Neural cell (in vitro differentiated cells): Measurements from ENCODE around the gene TSPAN33.

Experiments
- EZH2 ChIP-seq: fragments of 200-600, 300-800 bp; shearing (Covaris generic), sonication (generic); IDR thresholded peaks from 2 replicates; pipeline ENCODE4 v1.6.1; 2014; ENCODE audit warnings: antibody characterized with exemption, low read length, borderline replicate concordance, mild to moderate bottlenecking; ENCODE audit not compliant: insufficient read depth, poor library complexity, severe bottlenecking
- MXI1 ChIP-seq: fragments of 450-650 bp; conservative IDR thresholded peaks from 2 replicates; pipeline ENCODE4 v1.6.1; 2014; ENCODE audit warnings: antibody characterized with exemption, mild to moderate bottlenecking; ENCODE audit not compliant: poor library complexity, severe bottlenecking
- POLR2AphosphoS5 ChIP-seq: IDR thresholded peaks from 2 replicates; pipeline ENCODE4 v1.6.1; 2012
- RAD21 ChIP-seq: fragments of 450-650 bp; conservative IDR thresholded peaks from 2 replicates; pipeline ENCODE4 v1.6.1; 2014; ENCODE audit warnings: antibody characterized with exemption, mild to moderate bottlenecking, moderate library complexity
- TAF1 ChIP-seq: IDR thresholded peaks from 2 replicates; pipeline ENCODE4 v1.6.1; 2012; ENCODE audit warnings: low read depth
- TF ChIP-seq, protein P1 (sequence below): IDR thresholded peaks from 2 replicates; pipeline ENCODE4 v1.6.1; 2012; ENCODE audit warnings: borderline replicate concordance
- TF ChIP-seq, protein P2 (sequence below): fragments of 450-650 bp; IDR thresholded peaks from 2 replicates; pipeline ENCODE4 v1.5.1; 2014; ENCODE audit warnings: antibody characterized with exemption, mild to moderate bottlenecking, moderate library complexity; ENCODE audit not compliant: poor library complexity, severe bottlenecking

DNA sequence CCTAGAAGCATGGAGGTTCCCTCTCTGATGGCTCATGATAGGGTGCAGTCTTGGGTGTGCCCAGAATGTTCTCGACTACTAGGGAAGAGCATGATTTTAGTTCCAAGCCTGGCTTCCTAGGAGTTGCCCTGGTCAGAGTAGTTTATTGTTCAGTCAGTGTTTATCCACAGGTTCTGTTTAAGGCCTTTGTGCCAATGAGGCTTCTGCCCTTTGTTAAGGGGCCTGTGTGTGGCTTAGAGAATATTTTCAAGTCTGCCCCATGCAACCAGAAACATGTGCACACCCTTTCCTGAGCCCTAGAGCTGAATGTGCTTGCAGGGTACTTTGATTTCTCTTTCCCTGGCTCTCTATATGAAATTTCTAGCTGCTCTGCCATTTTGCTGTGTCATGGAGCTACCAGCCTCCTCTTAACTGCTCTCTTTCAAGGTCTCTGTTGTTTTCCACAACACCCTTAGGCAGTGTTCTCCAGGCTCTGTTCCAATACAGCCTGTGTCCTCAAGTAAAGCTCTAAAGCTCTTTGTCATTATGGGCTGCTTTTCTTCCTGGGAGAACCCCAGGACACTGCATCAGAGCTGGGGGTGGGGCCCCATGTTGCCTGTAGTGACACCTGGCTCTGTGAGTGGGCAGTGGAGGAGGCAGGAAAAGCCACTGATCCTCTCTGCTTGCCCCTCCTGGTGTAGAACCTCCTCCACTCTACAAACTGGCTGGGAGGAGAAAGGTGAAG lies 34.1 kb upstream of the TSPAN33 start:
- TF ChIP-seq POLR2AphosphoS5 (no peak), RAD21 (no peak), EZH2 (no peak), TAF1 (no peak), MXI1 (no peak)
- TF ChIP-seq, protein P1, sequence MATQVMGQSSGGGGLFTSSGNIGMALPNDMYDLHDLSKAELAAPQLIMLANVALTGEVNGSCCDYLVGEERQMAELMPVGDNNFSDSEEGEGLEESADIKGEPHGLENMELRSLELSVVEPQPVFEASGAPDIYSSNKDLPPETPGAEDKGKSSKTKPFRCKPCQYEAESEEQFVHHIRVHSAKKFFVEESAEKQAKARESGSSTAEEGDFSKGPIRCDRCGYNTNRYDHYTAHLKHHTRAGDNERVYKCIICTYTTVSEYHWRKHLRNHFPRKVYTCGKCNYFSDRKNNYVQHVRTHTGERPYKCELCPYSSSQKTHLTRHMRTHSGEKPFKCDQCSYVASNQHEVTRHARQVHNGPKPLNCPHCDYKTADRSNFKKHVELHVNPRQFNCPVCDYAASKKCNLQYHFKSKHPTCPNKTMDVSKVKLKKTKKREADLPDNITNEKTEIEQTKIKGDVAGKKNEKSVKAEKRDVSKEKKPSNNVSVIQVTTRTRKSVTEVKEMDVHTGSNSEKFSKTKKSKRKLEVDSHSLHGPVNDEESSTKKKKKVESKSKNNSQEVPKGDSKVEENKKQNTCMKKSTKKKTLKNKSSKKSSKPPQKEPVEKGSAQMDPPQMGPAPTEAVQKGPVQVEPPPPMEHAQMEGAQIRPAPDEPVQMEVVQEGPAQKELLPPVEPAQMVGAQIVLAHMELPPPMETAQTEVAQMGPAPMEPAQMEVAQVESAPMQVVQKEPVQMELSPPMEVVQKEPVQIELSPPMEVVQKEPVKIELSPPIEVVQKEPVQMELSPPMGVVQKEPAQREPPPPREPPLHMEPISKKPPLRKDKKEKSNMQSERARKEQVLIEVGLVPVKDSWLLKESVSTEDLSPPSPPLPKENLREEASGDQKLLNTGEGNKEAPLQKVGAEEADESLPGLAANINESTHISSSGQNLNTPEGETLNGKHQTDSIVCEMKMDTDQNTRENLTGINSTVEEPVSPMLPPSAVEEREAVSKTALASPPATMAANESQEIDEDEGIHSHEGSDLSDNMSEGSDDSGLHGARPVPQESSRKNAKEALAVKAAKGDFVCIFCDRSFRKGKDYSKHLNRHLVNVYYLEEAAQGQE, result no peak
- TF ChIP-seq, protein P2, sequence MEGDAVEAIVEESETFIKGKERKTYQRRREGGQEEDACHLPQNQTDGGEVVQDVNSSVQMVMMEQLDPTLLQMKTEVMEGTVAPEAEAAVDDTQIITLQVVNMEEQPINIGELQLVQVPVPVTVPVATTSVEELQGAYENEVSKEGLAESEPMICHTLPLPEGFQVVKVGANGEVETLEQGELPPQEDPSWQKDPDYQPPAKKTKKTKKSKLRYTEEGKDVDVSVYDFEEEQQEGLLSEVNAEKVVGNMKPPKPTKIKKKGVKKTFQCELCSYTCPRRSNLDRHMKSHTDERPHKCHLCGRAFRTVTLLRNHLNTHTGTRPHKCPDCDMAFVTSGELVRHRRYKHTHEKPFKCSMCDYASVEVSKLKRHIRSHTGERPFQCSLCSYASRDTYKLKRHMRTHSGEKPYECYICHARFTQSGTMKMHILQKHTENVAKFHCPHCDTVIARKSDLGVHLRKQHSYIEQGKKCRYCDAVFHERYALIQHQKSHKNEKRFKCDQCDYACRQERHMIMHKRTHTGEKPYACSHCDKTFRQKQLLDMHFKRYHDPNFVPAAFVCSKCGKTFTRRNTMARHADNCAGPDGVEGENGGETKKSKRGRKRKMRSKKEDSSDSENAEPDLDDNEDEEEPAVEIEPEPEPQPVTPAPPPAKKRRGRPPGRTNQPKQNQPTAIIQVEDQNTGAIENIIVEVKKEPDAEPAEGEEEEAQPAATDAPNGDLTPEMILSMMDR, result no peak
